Measurements from ENCODE around the gene MAGEB16. TPM values are rescaled to one million over a fixed set of nuclear protein-coding genes. Genes with fewer than 3 reads are reported as not detected.

MAGEB16 gene
- total and polyA plus RNA-seq, 10 of the 15 experiments (the other 5 are each of a cell fraction or from before 2014, with no cell fraction given) = 0.04 to 0.35 (median 0.11) TPM; not detected in 1

DNA sequence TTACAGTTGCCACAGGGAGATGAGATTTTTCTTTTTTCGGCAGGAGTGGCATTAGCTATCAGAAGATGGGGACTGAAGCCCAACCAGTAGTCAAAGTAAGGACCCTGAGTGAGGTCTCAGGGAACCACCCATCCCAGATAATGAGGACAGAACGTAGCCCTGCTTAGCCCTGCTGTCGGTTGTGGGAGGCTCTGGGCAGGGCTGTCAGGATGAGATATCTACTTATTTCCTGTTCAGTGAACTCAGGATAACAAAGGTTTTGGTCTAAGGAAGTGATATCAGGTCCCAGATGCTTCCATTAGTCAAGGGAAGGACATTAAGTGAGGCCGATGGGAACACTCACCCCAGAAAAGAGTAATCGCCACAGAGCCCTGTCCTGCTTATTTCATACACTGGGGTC lies 2.3 kb downstream of the MAGEB16 start:
- no peak overlapping the region for H3K9ac ChIP-seq (ENCODE audit: control insufficient read depth, insufficient read depth, low read length)
- H3K36me3 ChIP-seq (ENCODE audit: control insufficient read depth in 2 of 2, insufficient read depth in 2 of 2, low read length in 1 of 2) = no peaks in the 10 kb centered on the region
- no peaks in the 10 kb centered on the region for H3K27me3 ChIP-seq (replicated peaks in 1 of 2; ENCODE audit: control insufficient read depth in 2 of 2, insufficient read depth in 2 of 2, low read length in 1 of 2)
- no peak overlapping the region for H3K4me3 ChIP-seq
- no TSS peak for BruUV-seq (replicated peaks)
- no peaks in the 10 kb centered on the region for H4K20me1 ChIP-seq (ENCODE audit: control insufficient read depth, insufficient read depth)
- RAD21 ChIA-PET (ENCODE audit: unreplicated experiment) = no interaction called here
- DNase-seq (ENCODE audit: low read depth, low spot score) = no peak
- intact Hi-C loops (cut with micrococcal nuclease; ENCODE audit: unreplicated experiment) (no loop called here), in situ Hi-C loops (cut with MboI) (no loop called here)
- H3K4me1 ChIP-seq (ENCODE audit: control insufficient read depth, insufficient read depth, low read length) = no peaks in the 10 kb centered on the region
- TF ChIP-seq ZBED1 (IDR thresholded peaks at IDR 0.05; ENCODE audit: borderline replicate concordance) = no peak
- no peak for TF ChIP-seq PAX5 (IDR thresholded peaks at IDR 0.05; ENCODE audit: borderline replicate concordance, low read depth, low read length)
- TF ChIP-seq HDAC6 (IDR thresholded peaks at IDR 0.05; ENCODE audit: unreplicated experiment) = no peak
- TF ChIP-seq POLR2AphosphoS2 (IDR thresholded peaks at IDR 0.05; ENCODE audit: low read depth, low read length) = no peak
- no peak for TF ChIP-seq CHD2 (IDR thresholded peaks at IDR 0.05; ENCODE audit: borderline replicate concordance, low read depth, low read length)
- TF ChIP-seq CEBPB (IDR thresholded peaks at IDR 0.05; ENCODE audit: borderline replicate concordance in 1 of 2, low read depth in 2 of 2, low read length in 2 of 2) = no peak
- no peak for TF ChIP-seq IRF4 (IDR thresholded peaks at IDR 0.05; ENCODE audit: low read depth, low read length)
- no peak for TF ChIP-seq POLR2AphosphoS5 (IDR thresholded peaks at IDR 0.05; ENCODE audit: low read length)
- TF ChIP-seq ZSCAN29 (IDR thresholded peaks at IDR 0.05) = no peak
- no peak for TF ChIP-seq SMARCA5 (IDR thresholded peaks at IDR 0.05)
- 35% methylated on average over 5 of the region's 5 CpGs for WGBS (ENCODE audit: insufficient coverage, insufficient replicate concordance, low lambda C conversion rate, missing lambda C conversion rate)
- no peaks in the 10 kb centered on the region for H3K79me2 ChIP-seq (ENCODE audit: control insufficient read depth, insufficient read depth, low read length)
- H3K27ac ChIP-seq (ENCODE audit: control insufficient read depth, insufficient read depth) = no peak overlapping the region
- POLR2A ChIA-PET = no interaction called here
- FAIRE-seq = no peak
- CTCF ChIA-PET = no interaction called here
- H2AFZ ChIP-seq (ENCODE audit: control insufficient read depth, low read depth, low read length) = no peak overlapping the region
- no peak overlapping the region for H3K4me2 ChIP-seq (ENCODE audit: control insufficient read depth, insufficient read depth)
- ATAC-seq = no peak
- H3K9me3 ChIP-seq (replicated peaks; ENCODE audit: control insufficient read depth, insufficient read depth, low read length) = no peaks in the 10 kb centered on the region
- SMC1A ChIA-PET (ENCODE audit: uncharacterized antibody, unreplicated experiment) = no interaction called here

DNA sequence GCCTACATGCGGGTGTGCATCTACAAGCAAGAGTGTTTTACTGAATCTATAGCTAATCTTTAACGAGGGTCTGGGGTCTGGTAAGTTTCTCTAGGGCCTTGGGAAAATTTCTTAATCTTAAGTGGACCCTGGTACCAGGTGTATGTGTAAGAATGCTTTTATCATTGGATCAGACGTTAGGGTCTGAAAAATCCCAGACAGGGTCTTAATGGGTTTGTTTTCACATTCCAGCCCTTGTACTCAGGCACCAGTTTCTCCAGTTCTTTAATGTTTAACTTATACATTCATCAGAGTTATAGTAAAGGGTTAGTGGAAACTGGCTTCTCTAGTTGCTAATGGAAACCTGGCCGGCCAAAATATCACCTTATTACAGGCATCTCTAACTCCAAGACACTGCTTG lies 11.6 kb downstream of the MAGEB16 start:
- H3K4me2 ChIP-seq (ENCODE audit: control insufficient read depth, insufficient read depth) = no peak overlapping the region
- DNase-seq (ENCODE audit: low read depth, low spot score) (no peak), FAIRE-seq (no peak), ATAC-seq (no peak)
- H3K27me3 ChIP-seq (replicated peaks in 1 of 2; ENCODE audit: control insufficient read depth in 2 of 2, insufficient read depth in 2 of 2, low read length in 1 of 2) = no peaks in the 10 kb centered on the region
- no peak overlapping the region for H3K9ac ChIP-seq (ENCODE audit: control insufficient read depth, insufficient read depth, low read length)
- TF ChIP-seq, protein P1, sequence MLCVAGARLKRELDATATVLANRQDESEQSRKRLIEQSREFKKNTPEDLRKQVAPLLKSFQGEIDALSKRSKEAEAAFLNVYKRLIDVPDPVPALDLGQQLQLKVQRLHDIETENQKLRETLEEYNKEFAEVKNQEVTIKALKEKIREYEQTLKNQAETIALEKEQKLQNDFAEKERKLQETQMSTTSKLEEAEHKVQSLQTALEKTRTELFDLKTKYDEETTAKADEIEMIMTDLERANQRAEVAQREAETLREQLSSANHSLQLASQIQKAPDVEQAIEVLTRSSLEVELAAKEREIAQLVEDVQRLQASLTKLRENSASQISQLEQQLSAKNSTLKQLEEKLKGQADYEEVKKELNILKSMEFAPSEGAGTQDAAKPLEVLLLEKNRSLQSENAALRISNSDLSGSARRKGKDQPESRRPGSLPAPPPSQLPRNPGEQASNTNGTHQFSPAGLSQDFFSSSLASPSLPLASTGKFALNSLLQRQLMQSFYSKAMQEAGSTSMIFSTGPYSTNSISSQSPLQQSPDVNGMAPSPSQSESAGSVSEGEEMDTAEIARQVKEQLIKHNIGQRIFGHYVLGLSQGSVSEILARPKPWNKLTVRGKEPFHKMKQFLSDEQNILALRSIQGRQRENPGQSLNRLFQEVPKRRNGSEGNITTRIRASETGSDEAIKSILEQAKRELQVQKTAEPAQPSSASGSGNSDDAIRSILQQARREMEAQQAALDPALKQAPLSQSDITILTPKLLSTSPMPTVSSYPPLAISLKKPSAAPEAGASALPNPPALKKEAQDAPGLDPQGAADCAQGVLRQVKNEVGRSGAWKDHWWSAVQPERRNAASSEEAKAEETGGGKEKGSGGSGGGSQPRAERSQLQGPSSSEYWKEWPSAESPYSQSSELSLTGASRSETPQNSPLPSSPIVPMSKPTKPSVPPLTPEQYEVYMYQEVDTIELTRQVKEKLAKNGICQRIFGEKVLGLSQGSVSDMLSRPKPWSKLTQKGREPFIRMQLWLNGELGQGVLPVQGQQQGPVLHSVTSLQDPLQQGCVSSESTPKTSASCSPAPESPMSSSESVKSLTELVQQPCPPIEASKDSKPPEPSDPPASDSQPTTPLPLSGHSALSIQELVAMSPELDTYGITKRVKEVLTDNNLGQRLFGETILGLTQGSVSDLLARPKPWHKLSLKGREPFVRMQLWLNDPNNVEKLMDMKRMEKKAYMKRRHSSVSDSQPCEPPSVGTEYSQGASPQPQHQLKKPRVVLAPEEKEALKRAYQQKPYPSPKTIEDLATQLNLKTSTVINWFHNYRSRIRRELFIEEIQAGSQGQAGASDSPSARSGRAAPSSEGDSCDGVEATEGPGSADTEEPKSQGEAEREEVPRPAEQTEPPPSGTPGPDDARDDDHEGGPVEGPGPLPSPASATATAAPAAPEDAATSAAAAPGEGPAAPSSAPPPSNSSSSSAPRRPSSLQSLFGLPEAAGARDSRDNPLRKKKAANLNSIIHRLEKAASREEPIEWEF (IDR thresholded peaks at IDR 0.05; ENCODE audit: insufficient replicate concordance, low read depth, low read length) = no peak
- TF ChIP-seq, protein P2, sequence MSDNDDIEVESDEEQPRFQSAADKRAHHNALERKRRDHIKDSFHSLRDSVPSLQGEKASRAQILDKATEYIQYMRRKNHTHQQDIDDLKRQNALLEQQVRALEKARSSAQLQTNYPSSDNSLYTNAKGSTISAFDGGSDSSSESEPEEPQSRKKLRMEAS (IDR thresholded peaks at IDR 0.05; ENCODE audit: low read depth, low read length) = no peak
- CTCF ChIA-PET = no interaction called here
- WGBS (ENCODE audit: insufficient coverage, insufficient replicate concordance, low lambda C conversion rate, missing lambda C conversion rate) = 51% methylated on average over 4 of the region's 4 CpGs
- RAD21 ChIA-PET (ENCODE audit: unreplicated experiment) = no interaction called here
- no peaks in the 10 kb centered on the region for H4K20me1 ChIP-seq (ENCODE audit: control insufficient read depth, insufficient read depth)
- H3K79me2 ChIP-seq (ENCODE audit: control insufficient read depth, insufficient read depth, low read length) = no peaks in the 10 kb centered on the region
- POLR2A ChIA-PET = no interaction called here
- no peaks in the 10 kb centered on the region for H3K36me3 ChIP-seq (ENCODE audit: control insufficient read depth in 2 of 2, insufficient read depth in 2 of 2, low read length in 1 of 2)
- H3K27ac ChIP-seq (ENCODE audit: control insufficient read depth, insufficient read depth) = no peak overlapping the region
- in situ Hi-C loops (cut with MboI) (no loop called here), intact Hi-C loops (cut with micrococcal nuclease; ENCODE audit: unreplicated experiment) (no loop called here)
- SMC1A ChIA-PET (ENCODE audit: uncharacterized antibody, unreplicated experiment) = no interaction called here
- H3K4me1 ChIP-seq (ENCODE audit: control insufficient read depth, insufficient read depth, low read length) = no peaks in the 10 kb centered on the region
- BruUV-seq (replicated peaks) = no TSS peak
- no peak overlapping the region for H3K4me3 ChIP-seq
- no peaks in the 10 kb centered on the region for H3K9me3 ChIP-seq (replicated peaks; ENCODE audit: control insufficient read depth, insufficient read depth, low read length)
- no peak overlapping the region for H2AFZ ChIP-seq (ENCODE audit: control insufficient read depth, low read depth, low read length)

Data from GM12878 (cell line).